GM06990 (cell line): ENCODE data around the gene ULK1.
A peak's percentile ranks its signal among the peaks of the same experiment; 100 is the strongest.
"Not testable (repeated sequence)": the region's sequence is repeated elsewhere in the genome, so short reads cannot be mapped to it uniquely, and the experiment has no call there.

Experiments
- DNase-seq: peaks from one replicate; pipeline ENCODE4 v3.0.0-alpha.2; 2011; ENCODE audit not compliant: insufficient read length; ENCODE audit errors: extremely low read depth
- H3K27me3 ChIP-seq: replicated peaks from 2 replicates; pipeline ENCODE4 v1.6.0; 2011; ENCODE audit warnings: low read length; ENCODE audit not compliant: control insufficient read depth, insufficient read depth
- H3K36me3 ChIP-seq: 2 replicates; pipeline ENCODE4 v1.5.1; 2011; ENCODE audit warnings: low read length; ENCODE audit not compliant: control insufficient read depth, insufficient read depth
- H3K4me3 ChIP-seq: replicated peaks from 2 replicates; pipeline ENCODE4 v1.5.1; 2011; ENCODE audit warnings: low read depth, mild to moderate bottlenecking, control low read depth, low read length
- TF ChIP-seq, protein P1 (sequence below): IDR thresholded peaks from 2 replicates; pipeline ENCODE4 v1.5.1; 2011; ENCODE audit warnings: low read length, control low read depth, mild to moderate bottlenecking, inconsistent platforms; ENCODE audit not compliant: insufficient read depth, poor library complexity, severe bottlenecking

The ULK1 gene

GRCh38 chr12:131948166-131948712 lies 53.8 kb downstream of the ULK1 start:
- H3K4me3 ChIP-seq = no peak overlapping the region
- H3K36me3 ChIP-seq = peaks cover 8% of the 10 kb centered on the region
- no peak for DNase-seq
- H3K27me3 ChIP-seq = no peaks in the 10 kb centered on the region
- TF ChIP-seq, protein P1, sequence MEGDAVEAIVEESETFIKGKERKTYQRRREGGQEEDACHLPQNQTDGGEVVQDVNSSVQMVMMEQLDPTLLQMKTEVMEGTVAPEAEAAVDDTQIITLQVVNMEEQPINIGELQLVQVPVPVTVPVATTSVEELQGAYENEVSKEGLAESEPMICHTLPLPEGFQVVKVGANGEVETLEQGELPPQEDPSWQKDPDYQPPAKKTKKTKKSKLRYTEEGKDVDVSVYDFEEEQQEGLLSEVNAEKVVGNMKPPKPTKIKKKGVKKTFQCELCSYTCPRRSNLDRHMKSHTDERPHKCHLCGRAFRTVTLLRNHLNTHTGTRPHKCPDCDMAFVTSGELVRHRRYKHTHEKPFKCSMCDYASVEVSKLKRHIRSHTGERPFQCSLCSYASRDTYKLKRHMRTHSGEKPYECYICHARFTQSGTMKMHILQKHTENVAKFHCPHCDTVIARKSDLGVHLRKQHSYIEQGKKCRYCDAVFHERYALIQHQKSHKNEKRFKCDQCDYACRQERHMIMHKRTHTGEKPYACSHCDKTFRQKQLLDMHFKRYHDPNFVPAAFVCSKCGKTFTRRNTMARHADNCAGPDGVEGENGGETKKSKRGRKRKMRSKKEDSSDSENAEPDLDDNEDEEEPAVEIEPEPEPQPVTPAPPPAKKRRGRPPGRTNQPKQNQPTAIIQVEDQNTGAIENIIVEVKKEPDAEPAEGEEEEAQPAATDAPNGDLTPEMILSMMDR = no peak

GRCh38 chr12:131948713-131949430 lies 54.5 kb downstream of the ULK1 start:
- not testable (repeated sequence) for DNase-seq, H3K36me3 ChIP-seq

GRCh38 chr12:131949431-131950181 lies 55.2 kb downstream of the ULK1 start, which contains the start of gene EP400:
EP400 (plus strand) TSS chr12:131949942; CDS start chr12:131960620, 10,678 bp downstream.
- peaks cover 4% of the 10 kb centered on the region for H3K36me3 ChIP-seq
- H3K27me3 ChIP-seq = no peaks in the 10 kb centered on the region
- TF ChIP-seq, protein P1 = peak; percentile 18
- H3K4me3 ChIP-seq = peak within 1 kb of the TSS; percentile 85
- DNase-seq = peak; percentile 96

More at GRCh38 chr12:131948713-131949430, 54.5 kb downstream of the ULK1 start:
- H3K4me3 ChIP-seq = peak overlapping the region; percentile 64
- not testable (repeated sequence) for H3K27me3 ChIP-seq

- peak; percentile 64 for DNase-seq
- TF ChIP-seq, protein P1 = no peak
- peak overlapping the region; percentile 85 for H3K4me3 ChIP-seq
Observed at GRCh38 chr12:131950182-131950913, 55.9 kb downstream of the ULK1 start.

GRCh38 chr12:131953810-131954209 lies 59.4 kb downstream of the ULK1 start:
- H3K36me3 ChIP-seq, H3K4me3 ChIP-seq, H3K27me3 ChIP-seq, DNase-seq: not testable (repeated sequence)

More at GRCh38 chr12:131950182-131950913, 55.9 kb downstream of the ULK1 start:
- Histone ChIP-seq H3K27me3 (no peaks in the 10 kb centered on the region), H3K36me3 (no peaks in the 10 kb centered on the region)

GRCh38 chr12:131954460-131954859 lies 60.0 kb downstream of the ULK1 start:
- not testable (repeated sequence) for H3K36me3 ChIP-seq, DNase-seq, H3K4me3 ChIP-seq, H3K27me3 ChIP-seq

DNA sequence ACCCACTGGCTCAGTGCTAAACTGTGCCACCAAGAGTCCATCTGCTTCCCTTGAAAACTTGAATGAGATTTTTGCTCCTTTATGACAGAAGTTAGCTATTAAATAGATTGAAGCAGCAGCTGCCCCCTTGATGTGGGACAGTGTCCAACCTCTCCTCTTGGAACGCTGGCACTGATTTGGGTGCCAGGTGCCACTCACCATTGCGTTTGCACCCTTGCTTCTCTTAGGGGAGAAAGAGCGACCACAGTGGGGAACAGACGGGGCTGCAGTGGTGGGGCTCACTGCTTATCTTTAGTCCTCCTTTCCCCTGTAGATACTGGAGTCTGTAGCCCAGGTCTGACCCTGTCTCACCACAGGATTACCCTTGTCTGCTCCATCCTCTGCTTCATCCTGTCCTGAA lies 64.7 kb downstream of the ULK1 start:
- TF ChIP-seq, protein P1 = no peak
- Histone ChIP-seq H3K4me3 (no peak overlapping the region), H3K36me3 (peaks cover 3% of the 10 kb centered on the region; the same call in 1 of the 2 replicates), H3K27me3 (no peaks in the 10 kb centered on the region)
- DNase-seq = no peak
